ENCODE data around the gene SUMO4. TPM values are rescaled to one million over a fixed set of nuclear protein-coding genes. Genes with fewer than 3 reads are reported as not detected.

SUMO4 gene
- total and polyA plus RNA-seq, 7 donors = 0.39 to 11.1 (median 5.4) TPM; not detected in 2

GRCh38 chr6:149403534-149403933 lies 3.5 kb downstream of the SUMO4 start:
- no peak for DNase-seq
- intact Hi-C loops (cut with DNase I) = no loop called here
- no peaks in the 10 kb centered on the region for H3K4me1 ChIP-seq
- H3K9me3 ChIP-seq = no peaks in the 10 kb centered on the region
- H3K4me3 ChIP-seq = no peak overlapping the region
- peaks cover 0 to 73% (median 11%) of the 10 kb centered on the region in 4 donors for H3K36me3 ChIP-seq
- no peaks in the 10 kb centered on the region for H3K27me3 ChIP-seq
- WGBS, 2 donors = 94 to 100% methylated on average over 3 of the region's 3 CpGs
- H3K27ac ChIP-seq = no peak overlapping the region
- TF ChIP-seq POLR2AphosphoS5 (IDR thresholded peaks at IDR 0.05) = no peak
- TF ChIP-seq EP300 (IDR thresholded peaks at IDR 0.05) = no peak
- no peak for TF ChIP-seq CTCF (IDR thresholded peaks at IDR 0.05)
- no peak for TF ChIP-seq POLR2A (IDR thresholded peaks at IDR 0.05)

GRCh38 chr6:149405823-149406765 lies 6.0 kb downstream of the SUMO4 start:
- 57 to 77% methylated on average over 5 of the region's 5 CpGs for WGBS, 2 donors
- DNase-seq = no peak
- TF ChIP-seq POLR2A (IDR thresholded peaks at IDR 0.05) (no peak), EP300 (IDR thresholded peaks at IDR 0.05) (no peak), POLR2AphosphoS5 (IDR thresholded peaks at IDR 0.05) (no peak), CTCF (IDR thresholded peaks at IDR 0.05) (no peak)
- intact Hi-C loops (cut with DNase I) = no loop called here
- H3K4me3 ChIP-seq = no peak overlapping the region
- H3K36me3 ChIP-seq = peaks cover 0 to 69% (median 7%) of the 10 kb centered on the region in 4 donors
- H3K27me3 ChIP-seq = no peaks in the 10 kb centered on the region
- no peaks in the 10 kb centered on the region for H3K9me3 ChIP-seq
- H3K27ac ChIP-seq = peak overlapping the region in 1 of 4 donors; percentile 26
- H3K4me1 ChIP-seq = no peaks in the 10 kb centered on the region

GRCh38 chr6:149409617-149410016 lies 9.6 kb downstream of the SUMO4 start:
- intact Hi-C loops (cut with DNase I) = no loop called here
- WGBS, 2 donors = 89 to 95% methylated on average over 3 of the region's 3 CpGs
- Histone ChIP-seq H3K27ac (no peak overlapping the region), H3K27me3 (no peaks in the 10 kb centered on the region), H3K4me3 (no peak overlapping the region), H3K4me1 (no peaks in the 10 kb centered on the region), H3K9me3 (no peaks in the 10 kb centered on the region), H3K36me3 (peaks cover 0 to 43% (median 7%) of the 10 kb centered on the region in 4 donors)
- no peak for DNase-seq
- no peak for TF ChIP-seq POLR2AphosphoS5 (IDR thresholded peaks at IDR 0.05)
- TF ChIP-seq CTCF (IDR thresholded peaks at IDR 0.05) = no peak
- no peak for TF ChIP-seq EP300 (IDR thresholded peaks at IDR 0.05)
- no peak for TF ChIP-seq POLR2A (IDR thresholded peaks at IDR 0.05)

GRCh38 chr6:149410557-149410956 lies 10.5 kb downstream of the SUMO4 start:
- no peak for TF ChIP-seq EP300 (IDR thresholded peaks at IDR 0.05)
- TF ChIP-seq POLR2AphosphoS5 (IDR thresholded peaks at IDR 0.05) = no peak
- no peak for TF ChIP-seq POLR2A (IDR thresholded peaks at IDR 0.05)
- TF ChIP-seq CTCF (IDR thresholded peaks at IDR 0.05) = no peak
- Histone ChIP-seq H3K27me3 (no peaks in the 10 kb centered on the region), H3K36me3 (peaks cover 0 to 36% (median 7%) of the 10 kb centered on the region in 4 donors), H3K27ac (no peak overlapping the region), H3K4me1 (no peaks in the 10 kb centered on the region), H3K4me3 (no peak overlapping the region), H3K9me3 (no peaks in the 10 kb centered on the region)
- intact Hi-C loops (cut with DNase I) = no loop called here
- DNase-seq = no peak

Data from sigmoid colon (tissue), 7 donors.